ENCODE data around the gene COA5.
"Not testable (repeated sequence)": the region's sequence is repeated elsewhere in the genome, so short reads cannot be mapped to it uniquely, and the experiment has no call there.

The COA5 gene

GRCh38 chr2:98605076-98605475 lies 3.2 kb downstream of the COA5 start:
- no peak for DNase-seq

- DNase-seq = peak; percentile 1
Measured at GRCh38 chr2:98604547-98604946, 3.8 kb downstream of the COA5 start.

- peak; percentile 9 for DNase-seq
Measured at GRCh38 chr2:98601532-98602132, 6.7 kb downstream of the COA5 start.

GRCh38 chr2:98598781-98599428 lies 9.4 kb downstream of the COA5 start:
- DNase-seq = no peak

- DNase-seq = not testable (repeated sequence)
Measured at GRCh38 chr2:98594665-98595064, 13.6 kb downstream of the COA5 start.

- no peak for DNase-seq
Measured at GRCh38 chr2:98592565-98592964, 15.7 kb downstream of the COA5 start.

- DNase-seq = no peak
Measured at GRCh38 chr2:98589489-98589888, 18.8 kb downstream of the COA5 start.

GRCh38 chr2:98588880-98589431 lies 19.4 kb downstream of the COA5 start:
- no peak for DNase-seq

GRCh38 chr2:98586551-98587140 lies 21.7 kb downstream of the COA5 start:
- no peak for DNase-seq

GRCh38 chr2:98585386-98585785 lies 22.9 kb downstream of the COA5 start:
- DNase-seq = no peak

- no peak for DNase-seq
Measured at GRCh38 chr2:98583816-98584618, 24.3 kb downstream of the COA5 start.

- DNase-seq = no peak
Measured at GRCh38 chr2:98583276-98583675, 25.0 kb downstream of the COA5 start.

GRCh38 chr2:98582523-98582922 lies 25.8 kb downstream of the COA5 start:
- DNase-seq = no peak

GRCh38 chr2:98580656-98581284 lies 27.5 kb downstream of the COA5 start:
- DNase-seq = no peak

- no peak for DNase-seq
Measured at GRCh38 chr2:98579926-98580325, 28.4 kb downstream of the COA5 start.

- DNase-seq = no peak
Measured at GRCh38 chr2:98578231-98578630, 30.1 kb downstream of the COA5 start.

GRCh38 chr2:98577313-98577712 lies 31.0 kb downstream of the COA5 start:
- no peak for DNase-seq

- DNase-seq = no peak
Measured at GRCh38 chr2:98576666-98577312, 31.5 kb downstream of the COA5 start.

GRCh38 chr2:98573426-98573825 lies 34.9 kb downstream of the COA5 start:
- no peak for DNase-seq

- DNase-seq = no peak
Measured at GRCh38 chr2:98572676-98573075, 35.6 kb downstream of the COA5 start.

- DNase-seq = no peak
Measured at GRCh38 chr2:98572211-98572610, 36.1 kb downstream of the COA5 start.

GRCh38 chr2:98571796-98572195 lies 36.5 kb downstream of the COA5 start:
- DNase-seq = no peak

Data from NCI-H1105 (cell line).